Bronchial epithelial cell (primary cell): ENCODE results near the gene VEGFD. TPM values are rescaled to one million over a fixed set of nuclear protein-coding genes. Genes with fewer than 3 reads are reported as not detected.

Experiments used
- DNase-seq: peaks from one replicate; pipeline ENCODE4 v3.0.0-alpha.2; 2010; ENCODE audit warnings: low read depth
- FAIRE-seq: peaks from 2 replicates; lab custom pipeline; 2011; peaks lifted over from hg19 to GRCh38; lab: Jason Lieb, UNC
- H3K27me3 ChIP-seq: 2 replicates; pipeline ENCODE4 v1.5.1; 2011; ENCODE audit warnings: low read length; ENCODE audit not compliant: control insufficient read depth, insufficient read depth
- H3K36me3 ChIP-seq: 2 replicates; pipeline ENCODE4 v1.5.1; 2011; ENCODE audit warnings: low read length; ENCODE audit not compliant: control insufficient read depth, insufficient read depth
- H3K4me3 ChIP-seq: 2 replicates; pipeline ENCODE4 v1.5.1; 2011; ENCODE audit warnings: mild to moderate bottlenecking, low read depth, low read length, control low read depth
- total RNA-seq: library from RNA; depleted of rRNA; stranded (reverse); fragments of >200 nt; gene quantifications from 2 replicates; pipeline ENCODE4 v1.2.1, GENCODE V29; 2014
- TF ChIP-seq, protein P1 (sequence below): IDR thresholded peaks from 2 replicates; pipeline ENCODE4 v1.5.1; 2011; ENCODE audit warnings: mild to moderate bottlenecking, moderate library complexity, low read length, control low read depth, inconsistent platforms; ENCODE audit not compliant: insufficient read depth, severe bottlenecking

The VEGFD gene
- total RNA-seq, 1 donor from 2014 or later = 0.26 TPM

DNA sequence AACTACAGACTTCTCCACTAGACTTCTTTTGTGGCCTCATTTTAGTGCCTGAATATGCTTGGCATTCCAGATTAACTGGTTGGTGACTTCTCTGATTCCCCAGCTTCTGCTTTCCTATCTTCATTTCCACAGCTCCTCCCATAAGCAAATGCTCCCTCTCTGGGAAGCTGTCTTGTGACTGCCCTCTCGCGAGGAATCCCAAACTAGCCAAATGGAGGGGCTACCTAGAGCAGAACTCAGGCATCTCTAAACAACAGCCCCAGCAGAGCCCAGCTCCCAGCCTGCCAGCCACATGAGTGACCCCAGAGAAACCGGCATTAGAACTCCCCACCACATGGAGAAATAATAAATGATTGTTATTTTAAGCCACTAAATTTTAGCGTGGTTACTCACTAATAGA is 7.6 kb upstream of the VEGFD start:
- Histone ChIP-seq H3K27me3 (no peaks in the 10 kb centered on the region), H3K36me3 (peaks cover 2% of the 10 kb centered on the region), H3K4me3 (no peak overlapping the region)
- FAIRE-seq (no peak), DNase-seq (no peak)
- TF ChIP-seq, protein P1, sequence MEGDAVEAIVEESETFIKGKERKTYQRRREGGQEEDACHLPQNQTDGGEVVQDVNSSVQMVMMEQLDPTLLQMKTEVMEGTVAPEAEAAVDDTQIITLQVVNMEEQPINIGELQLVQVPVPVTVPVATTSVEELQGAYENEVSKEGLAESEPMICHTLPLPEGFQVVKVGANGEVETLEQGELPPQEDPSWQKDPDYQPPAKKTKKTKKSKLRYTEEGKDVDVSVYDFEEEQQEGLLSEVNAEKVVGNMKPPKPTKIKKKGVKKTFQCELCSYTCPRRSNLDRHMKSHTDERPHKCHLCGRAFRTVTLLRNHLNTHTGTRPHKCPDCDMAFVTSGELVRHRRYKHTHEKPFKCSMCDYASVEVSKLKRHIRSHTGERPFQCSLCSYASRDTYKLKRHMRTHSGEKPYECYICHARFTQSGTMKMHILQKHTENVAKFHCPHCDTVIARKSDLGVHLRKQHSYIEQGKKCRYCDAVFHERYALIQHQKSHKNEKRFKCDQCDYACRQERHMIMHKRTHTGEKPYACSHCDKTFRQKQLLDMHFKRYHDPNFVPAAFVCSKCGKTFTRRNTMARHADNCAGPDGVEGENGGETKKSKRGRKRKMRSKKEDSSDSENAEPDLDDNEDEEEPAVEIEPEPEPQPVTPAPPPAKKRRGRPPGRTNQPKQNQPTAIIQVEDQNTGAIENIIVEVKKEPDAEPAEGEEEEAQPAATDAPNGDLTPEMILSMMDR = no peak

DNA sequence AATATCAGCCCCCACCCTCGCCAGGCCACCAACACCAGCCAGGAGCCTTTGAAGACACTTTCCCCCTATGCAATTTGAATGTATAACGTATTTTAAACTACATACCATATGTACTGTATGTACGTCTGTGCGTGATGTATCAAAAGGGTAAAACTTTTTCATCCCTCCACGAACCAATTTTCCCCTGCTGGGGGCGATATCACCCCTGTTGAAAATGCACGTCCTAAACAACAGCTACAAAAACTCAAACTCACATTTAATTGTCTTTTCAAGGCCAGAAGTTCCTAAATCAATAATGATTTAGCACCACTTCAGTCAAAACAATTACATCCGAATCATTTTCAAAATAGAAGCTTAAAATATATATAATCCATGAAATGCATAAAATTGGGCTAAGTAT is 1.4 kb downstream of the VEGFD start:
- FAIRE-seq = no peak
- H3K36me3 ChIP-seq = no peaks in the 10 kb centered on the region
- TF ChIP-seq, protein P1 = no peak

DNA sequence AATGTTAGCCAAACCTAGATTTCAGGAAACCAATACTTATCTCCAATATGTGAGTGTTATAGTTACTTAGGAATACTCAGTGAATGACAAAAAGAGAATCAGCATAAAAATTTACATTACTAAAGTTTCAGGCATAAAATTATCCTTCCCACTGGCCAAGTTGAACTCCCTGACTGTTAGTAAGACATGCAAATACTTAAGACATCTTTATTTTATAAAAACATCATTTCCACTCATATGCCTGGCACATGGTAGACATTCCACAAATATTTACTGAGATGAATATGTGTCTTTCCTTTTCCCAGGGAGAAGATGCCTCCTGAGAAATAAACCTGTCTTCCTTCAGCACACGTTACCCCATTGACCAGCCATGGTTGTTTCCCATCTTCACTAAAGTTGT is 7.3 kb downstream of the VEGFD start:
- FAIRE-seq = no peak
- H3K36me3 ChIP-seq = no peaks in the 10 kb centered on the region
- no peaks in the 10 kb centered on the region for H3K27me3 ChIP-seq
- no peak overlapping the region for H3K4me3 ChIP-seq
- DNase-seq = no peak
- TF ChIP-seq, protein P1 = no peak

More for the DNA sequence above, 1.4 kb downstream of the VEGFD start:
- no peak for DNase-seq
- H3K4me3 ChIP-seq = no peak overlapping the region
- H3K27me3 ChIP-seq = no peaks in the 10 kb centered on the region

DNA sequence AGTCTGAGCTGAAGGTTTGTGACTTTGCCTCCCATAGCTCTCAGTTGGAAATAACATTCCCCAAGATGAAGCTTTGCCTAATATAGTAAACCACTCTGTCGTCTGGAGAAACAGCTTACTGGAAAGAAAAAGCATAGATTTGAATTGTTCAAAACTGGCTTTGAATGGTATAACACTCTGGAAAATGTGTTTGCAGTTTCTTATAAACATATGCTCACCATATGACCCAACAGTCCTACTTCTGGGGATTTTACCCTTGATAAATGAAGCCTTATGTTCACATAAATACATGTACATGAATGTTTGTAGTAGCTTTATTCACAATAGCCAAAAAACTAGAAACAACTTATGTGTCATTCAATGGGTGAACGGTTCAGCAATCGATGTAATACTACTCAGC is 10.2 kb downstream of the VEGFD start:
- no peak overlapping the region for H3K4me3 ChIP-seq
- H3K36me3 ChIP-seq = no peaks in the 10 kb centered on the region
- H3K27me3 ChIP-seq = no peaks in the 10 kb centered on the region
- FAIRE-seq (no peak), DNase-seq (no peak)
- TF ChIP-seq, protein P1 = no peak

DNA sequence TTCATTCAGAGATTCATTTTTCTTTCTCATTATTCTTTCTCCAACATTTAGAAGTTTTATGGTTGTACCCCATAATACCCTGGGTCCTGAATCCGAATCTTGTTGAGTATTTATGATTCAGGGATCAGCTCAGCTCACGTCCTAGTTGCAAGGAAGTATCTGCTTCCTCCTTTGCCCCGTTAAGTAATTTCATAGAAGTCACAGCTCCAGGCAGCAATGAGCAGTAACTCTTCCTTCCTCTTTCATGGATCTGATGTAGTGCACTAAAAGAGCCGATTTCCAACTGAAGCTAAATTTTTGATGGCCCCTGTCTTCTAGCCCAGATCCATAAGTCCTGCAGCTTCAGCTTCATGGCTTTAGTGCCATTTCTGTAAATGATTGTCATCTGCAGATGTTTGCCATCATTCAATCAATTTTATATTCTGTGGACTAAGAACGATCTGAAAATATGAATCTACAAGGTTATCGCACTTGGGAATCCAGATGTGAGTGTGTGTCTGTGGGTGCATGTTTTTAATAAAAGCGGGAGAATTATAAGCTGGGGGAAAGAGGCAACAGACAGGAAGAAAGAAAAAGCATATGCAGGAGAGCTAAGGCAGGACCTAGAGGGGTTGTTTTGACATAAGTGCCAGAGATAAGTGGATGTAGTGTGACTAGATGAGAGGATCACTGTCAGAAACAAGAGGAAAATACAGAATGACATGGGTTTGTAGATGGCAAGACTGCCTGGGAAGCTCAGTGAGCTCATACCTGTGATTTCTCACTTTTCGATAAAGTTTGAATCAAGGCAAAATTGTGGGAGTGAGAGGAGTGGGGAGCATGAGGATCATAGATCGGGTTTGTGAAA is 17.5 kb downstream of the VEGFD start:
- H3K36me3 ChIP-seq = no peaks in the 10 kb centered on the region
- FAIRE-seq (no peak), DNase-seq (no peak)
- no peaks in the 10 kb centered on the region for H3K27me3 ChIP-seq
- TF ChIP-seq, protein P1 = no peak
- no peak overlapping the region for H3K4me3 ChIP-seq
